ENCODE results near the gene GINS3.
A peak's percentile ranks its signal among the peaks of the same experiment; 100 is the strongest.

GINS3 gene

GRCh38 chr16:58366247-58367031, 25.8 kb upstream of the GINS3 start (continued):
- TF ChIP-seq ZNF629 (tag by site-specific recombination; IDR thresholded peaks at IDR 0.05) (peak; percentile 87), ZNF214 (tag by site-specific recombination; IDR thresholded peaks at IDR 0.05; ENCODE audit: borderline replicate concordance) (no peak), ZBTB7A (tag by site-specific recombination; IDR thresholded peaks at IDR 0.05; ENCODE audit: low read depth) (no peak), ZNF660 (tag by site-specific recombination; IDR thresholded peaks at IDR 0.05) (peak; percentile 86), ZNF184 (tag by site-specific recombination; IDR thresholded peaks at IDR 0.05) (peak; percentile 88), ZNF530 (tag by site-specific recombination; IDR thresholded peaks at IDR 0.05; ENCODE audit: low read depth) (no peak), ZBTB17 (tag by site-specific recombination; IDR thresholded peaks at IDR 0.05) (no peak), ZNF639 (tag by site-specific recombination; IDR thresholded peaks at IDR 0.05) (peak; percentile 51; the same call in 1 of the 2 replicates), ZNF692 (tag by site-specific recombination; IDR thresholded peaks at IDR 0.05) (peak; percentile 51; the same call in 1 of the 2 replicates), ZNF560 (tag by site-specific recombination; IDR thresholded peaks at IDR 0.05; ENCODE audit: borderline replicate concordance) (no peak), ZEB2 (tag by site-specific recombination; IDR thresholded peaks at IDR 0.05) (peak; percentile 83), ZNF274 (IDR thresholded peaks at IDR 0.05; ENCODE audit: low read length) (no peak), ZNF274 (tag by site-specific recombination; IDR thresholded peaks at IDR 0.05; ENCODE audit: borderline replicate concordance) (no peak), ZNF280D (tag by site-specific recombination; IDR thresholded peaks at IDR 0.05) (no peak), SP7 (tag by site-specific recombination; IDR thresholded peaks at IDR 0.05) (peak; percentile 76; the same call in 1 of the 2 replicates), ZNF449 (tag by site-specific recombination; IDR thresholded peaks at IDR 0.05) (peak; percentile 42; the same call in 1 of the 2 replicates), HOXA7 (CRISPR knock-in tag; IDR thresholded peaks at IDR 0.05; ENCODE audit: borderline replicate concordance) (no peak), ZBTB44 (tag by site-specific recombination; IDR thresholded peaks at IDR 0.05) (no peak), ZNF394 (tag by site-specific recombination; IDR thresholded peaks at IDR 0.05; ENCODE audit: borderline replicate concordance) (peak; percentile 17; the same call in 1 of the 2 replicates)

Data from HEK293 (cell line).